Tibial nerve (tissue), 4 donors: Measurements from ENCODE around the gene PGBD4. TPM values are rescaled to one million over a fixed set of nuclear protein-coding genes. Genes with fewer than 3 reads are reported as not detected.
A peak's percentile ranks its signal among the peaks of the same experiment; 100 is the strongest.

ENCODE experiments used
- DNase-seq, 2 donors: peaks; one replicate each; pipeline ENCODE4 v3.0.0-alpha.2; 2019; ENCODE audit warnings: low spot score in 2 of 2
- H3K27ac ChIP-seq, 4 donors: fragments of 200-600 bp; sonication (generic) in 3 of 4; one replicate each; pipeline ENCODE4 v1.5.1; 2017 to 2019; ENCODE audit warnings: mild to moderate bottlenecking in 1 of 4
- H3K27me3 ChIP-seq, 2 donors: fragments of 200-600 bp; sonication (generic) in 1 of 2; one replicate each; pipeline versions ENCODE4 v1.5.1 to v1.6.0; 2017 to 2019
- H3K36me3 ChIP-seq, 3 donors: fragments of 200-600 bp; sonication (generic); one replicate each; pipeline ENCODE4 v1.5.1; 2018 to 2019
- H3K4me1 ChIP-seq, 4 donors: fragments of 200-600 bp; sonication (generic) in 3 of 4; one replicate each; pipeline ENCODE4 v1.5.1; 2017 to 2019
- H3K4me3 ChIP-seq, 4 donors: fragments of 200-600 bp; sonication (generic) in 3 of 4; one replicate each; pipeline ENCODE4 v1.5.1; 2017 to 2019; ENCODE audit warnings: mild to moderate bottlenecking in 1 of 4, moderate library complexity in 1 of 4
- H3K9me3 ChIP-seq, 4 donors: fragments of 200-600 bp; sonication (generic) in 3 of 4; one replicate each; pipeline ENCODE4 v1.5.1; 2017 to 2019
- EP300 ChIP-seq, 2 donors: sonication (generic); formaldehyde crosslinking; IDR thresholded peaks; one replicate each; pipeline ENCODE4 v1.6.1; 2017; ENCODE audit warnings: antibody characterized with exemption in 2 of 2, mild to moderate bottlenecking in 1 of 2
- POLR2A ChIP-seq, 2 donors: fragments of 450-650 bp; IDR thresholded peaks; one replicate each; pipeline ENCODE4 v1.6.1; 2017; ENCODE audit warnings: antibody characterized with exemption in 2 of 2, mild to moderate bottlenecking in 2 of 2, moderate library complexity in 2 of 2
- WGBS, 2 donors: methylation state at CpG; one replicate each; pipeline ENCODE4 v1.1.5; 2018; 5-methylcytosine and 5-hydroxymethylcytosine counted together
- total RNA-seq, 4 donors: library from RNA; depleted of rRNA; stranded (reverse); fragments of >200 nt; gene quantifications; one replicate each; pipeline ENCODE4 v1.1.0, GENCODE V29; 2016
- TF ChIP-seq, protein P1 (sequence below), 5 experiments: fragments of 200-600 bp in 3 of 5; fragments of 450-650 bp in 2 of 5; sonication (generic) in 3 of 5; IDR thresholded peaks; one replicate each; pipeline ENCODE4 v1.5.1; 2016 to 2019; ENCODE audit warnings: antibody characterized with exemption in 5 of 5, mild to moderate bottlenecking in 3 of 5, moderate library complexity in 2 of 5

PGBD4 gene
- total RNA-seq, 4 donors from 2014 or later = 0.90 to 2.9 (median 1.9) TPM

DNA sequence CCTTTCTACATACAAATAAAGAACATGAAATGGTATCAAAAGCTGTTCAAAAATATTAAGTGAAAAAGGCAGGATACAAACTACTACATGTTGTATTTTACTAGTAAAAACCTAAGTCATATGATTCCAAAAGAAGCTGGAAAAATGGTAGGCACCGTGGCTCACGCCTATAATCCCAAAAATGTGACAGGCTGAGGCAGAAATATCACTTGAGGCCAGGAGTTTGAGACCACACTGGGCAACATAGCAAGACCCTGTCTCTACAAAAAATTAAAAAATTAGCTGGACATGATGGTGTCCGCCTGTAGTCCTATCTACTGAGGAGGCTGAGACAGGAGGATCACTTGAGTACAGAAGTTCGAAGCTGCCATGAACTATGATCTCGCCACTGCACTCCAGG is 2.0 kb upstream of the PGBD4 start:
- Histone ChIP-seq H3K27me3 (no peaks in the 10 kb centered on the region), H3K4me3 (peak overlapping the region in 1 of 4 donors; percentile 83), H3K4me1 (peaks cover 0 to 42% (median 18%) of the 10 kb centered on the region in 4 donors), H3K36me3 (peaks cover 0 to 18% (median 0%) of the 10 kb centered on the region in 3 donors), H3K9me3 (no peaks in the 10 kb centered on the region), H3K27ac (no peak overlapping the region)
- WGBS, 2 donors = 92 to 96% methylated on average over 5 of the region's 5 CpGs
- TF ChIP-seq, protein P1, sequence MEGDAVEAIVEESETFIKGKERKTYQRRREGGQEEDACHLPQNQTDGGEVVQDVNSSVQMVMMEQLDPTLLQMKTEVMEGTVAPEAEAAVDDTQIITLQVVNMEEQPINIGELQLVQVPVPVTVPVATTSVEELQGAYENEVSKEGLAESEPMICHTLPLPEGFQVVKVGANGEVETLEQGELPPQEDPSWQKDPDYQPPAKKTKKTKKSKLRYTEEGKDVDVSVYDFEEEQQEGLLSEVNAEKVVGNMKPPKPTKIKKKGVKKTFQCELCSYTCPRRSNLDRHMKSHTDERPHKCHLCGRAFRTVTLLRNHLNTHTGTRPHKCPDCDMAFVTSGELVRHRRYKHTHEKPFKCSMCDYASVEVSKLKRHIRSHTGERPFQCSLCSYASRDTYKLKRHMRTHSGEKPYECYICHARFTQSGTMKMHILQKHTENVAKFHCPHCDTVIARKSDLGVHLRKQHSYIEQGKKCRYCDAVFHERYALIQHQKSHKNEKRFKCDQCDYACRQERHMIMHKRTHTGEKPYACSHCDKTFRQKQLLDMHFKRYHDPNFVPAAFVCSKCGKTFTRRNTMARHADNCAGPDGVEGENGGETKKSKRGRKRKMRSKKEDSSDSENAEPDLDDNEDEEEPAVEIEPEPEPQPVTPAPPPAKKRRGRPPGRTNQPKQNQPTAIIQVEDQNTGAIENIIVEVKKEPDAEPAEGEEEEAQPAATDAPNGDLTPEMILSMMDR (IDR thresholded peaks at IDR 0.05) = no peak
- TF ChIP-seq EP300 (IDR thresholded peaks at IDR 0.05) = no peak
- no peak for DNase-seq

DNA sequence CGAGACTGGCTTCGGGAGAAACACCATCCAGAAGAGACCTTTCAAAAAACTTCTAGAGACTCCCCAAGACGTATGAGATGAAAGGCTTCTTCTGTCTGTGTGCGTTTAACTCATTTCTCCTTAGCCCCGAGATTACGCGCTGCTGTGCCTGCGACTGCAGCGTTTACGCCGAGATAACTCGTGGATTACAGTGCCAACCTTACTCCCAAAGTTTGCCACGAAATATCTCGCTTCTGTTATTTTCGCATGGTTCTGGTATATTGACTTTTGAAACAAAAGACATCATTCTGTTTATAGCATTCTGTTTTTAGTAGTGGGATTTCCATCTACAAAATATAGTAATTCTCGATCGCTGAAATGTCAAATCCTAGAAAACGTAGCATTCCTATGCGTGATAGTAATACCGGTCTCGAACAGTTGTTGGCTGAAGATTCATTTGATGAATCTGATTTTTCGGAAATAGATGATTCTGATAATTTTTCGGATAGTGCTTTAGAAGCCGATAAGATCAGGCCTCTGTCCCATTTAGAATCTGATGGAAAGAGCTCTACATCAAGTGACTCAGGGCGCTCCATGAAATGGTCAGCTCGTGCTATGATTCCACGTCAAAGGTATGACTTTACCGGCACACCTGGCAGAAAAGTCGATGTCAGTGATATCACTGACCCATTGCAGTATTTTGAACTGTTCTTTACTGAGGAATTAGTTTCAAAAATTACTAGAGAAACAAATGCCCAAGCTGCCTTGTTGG is 467 bp downstream of the PGBD4 start:
- peak overlapping the region; percentile 53 to 90 (median 84) for H3K27ac ChIP-seq
- no peaks in the 10 kb centered on the region for H3K27me3 ChIP-seq
- no peaks in the 10 kb centered on the region for H3K9me3 ChIP-seq
- DNase-seq = no peak
- H3K36me3 ChIP-seq = peaks cover 0 to 5% (median 0%) of the 10 kb centered on the region in 3 donors
- peaks cover 0 to 42% (median 18%) of the 10 kb centered on the region in 4 donors for H3K4me1 ChIP-seq
- TF ChIP-seq POLR2A (IDR thresholded peaks at IDR 0.05) (no peak), EP300 (IDR thresholded peaks at IDR 0.05) (peak in 1 of 2 donors; percentile 30)
- H3K4me3 ChIP-seq = peak overlapping the region; percentile 44 to 83 (median 70)
- 24 to 26% methylated on average over 29 of the region's 29 CpGs for WGBS, 2 donors

DNA sequence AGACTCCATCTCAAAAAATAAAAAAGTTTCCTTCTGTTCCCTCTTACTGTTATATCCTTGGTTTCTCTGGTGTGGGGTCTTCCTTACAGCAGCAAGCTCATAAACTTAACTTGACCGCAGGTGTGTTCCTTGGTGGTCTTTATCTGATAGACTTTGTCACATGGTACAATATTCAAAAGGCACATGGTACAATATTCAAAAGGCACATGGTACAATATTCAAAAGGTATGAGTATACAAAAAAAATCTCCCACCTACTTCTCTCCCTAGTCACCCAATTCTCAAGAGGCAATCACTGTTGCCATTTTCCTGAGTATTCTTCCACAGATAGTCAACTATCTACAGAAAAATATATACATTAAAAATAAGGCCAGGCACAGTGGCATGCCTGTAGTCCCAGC is 4.5 kb downstream of the PGBD4 start:
- Histone ChIP-seq H3K4me3 (no peak overlapping the region), H3K27me3 (no peaks in the 10 kb centered on the region), H3K27ac (no peak overlapping the region), H3K4me1 (peaks cover 0 to 13% (median 6%) of the 10 kb centered on the region in 4 donors), H3K9me3 (no peaks in the 10 kb centered on the region), H3K36me3 (peaks cover 0 to 5% (median 0%) of the 10 kb centered on the region in 3 donors)
- 83 to 100% methylated on average over 1 of the region's 1 CpG for WGBS, 2 donors
- TF ChIP-seq, protein P1 (IDR thresholded peaks at IDR 0.05) = no peak
- TF ChIP-seq POLR2A (IDR thresholded peaks at IDR 0.05) (no peak), EP300 (IDR thresholded peaks at IDR 0.05) (no peak)
- DNase-seq = no peak

DNA sequence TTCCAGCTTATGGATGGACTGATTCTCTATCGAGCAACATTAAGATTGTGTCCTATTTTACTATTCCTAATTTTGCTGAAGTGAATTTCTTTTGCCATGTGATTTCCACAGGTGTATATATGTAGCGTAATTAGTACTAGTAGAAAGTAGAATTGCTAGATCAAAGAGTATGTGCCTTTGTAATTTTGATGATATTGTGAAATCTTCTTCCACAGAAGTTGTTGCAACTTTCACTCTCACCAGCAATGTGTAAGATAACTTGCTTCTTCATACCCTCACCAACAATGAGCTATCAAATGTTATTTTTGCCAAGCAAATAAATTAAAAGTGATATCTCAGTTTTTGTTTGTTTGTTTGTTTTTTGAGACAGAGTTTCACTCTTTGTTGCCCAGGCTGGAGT is 5.4 kb downstream of the PGBD4 start:
- peaks cover 0 to 5% (median 0%) of the 10 kb centered on the region in 3 donors for H3K36me3 ChIP-seq
- H3K27me3 ChIP-seq = no peaks in the 10 kb centered on the region
- 91 to 94% methylated on average over 2 of the region's 2 CpGs for WGBS, 2 donors
- TF ChIP-seq POLR2A (IDR thresholded peaks at IDR 0.05) = no peak
- no peak for TF ChIP-seq EP300 (IDR thresholded peaks at IDR 0.05)
- TF ChIP-seq, protein P1 (IDR thresholded peaks at IDR 0.05) = no peak
- H3K4me1 ChIP-seq = peaks cover 0 to 12% (median 6%) of the 10 kb centered on the region in 4 donors
- H3K4me3 ChIP-seq = no peak overlapping the region
- H3K9me3 ChIP-seq = no peaks in the 10 kb centered on the region
- DNase-seq = no peak
- H3K27ac ChIP-seq = no peak overlapping the region

DNA sequence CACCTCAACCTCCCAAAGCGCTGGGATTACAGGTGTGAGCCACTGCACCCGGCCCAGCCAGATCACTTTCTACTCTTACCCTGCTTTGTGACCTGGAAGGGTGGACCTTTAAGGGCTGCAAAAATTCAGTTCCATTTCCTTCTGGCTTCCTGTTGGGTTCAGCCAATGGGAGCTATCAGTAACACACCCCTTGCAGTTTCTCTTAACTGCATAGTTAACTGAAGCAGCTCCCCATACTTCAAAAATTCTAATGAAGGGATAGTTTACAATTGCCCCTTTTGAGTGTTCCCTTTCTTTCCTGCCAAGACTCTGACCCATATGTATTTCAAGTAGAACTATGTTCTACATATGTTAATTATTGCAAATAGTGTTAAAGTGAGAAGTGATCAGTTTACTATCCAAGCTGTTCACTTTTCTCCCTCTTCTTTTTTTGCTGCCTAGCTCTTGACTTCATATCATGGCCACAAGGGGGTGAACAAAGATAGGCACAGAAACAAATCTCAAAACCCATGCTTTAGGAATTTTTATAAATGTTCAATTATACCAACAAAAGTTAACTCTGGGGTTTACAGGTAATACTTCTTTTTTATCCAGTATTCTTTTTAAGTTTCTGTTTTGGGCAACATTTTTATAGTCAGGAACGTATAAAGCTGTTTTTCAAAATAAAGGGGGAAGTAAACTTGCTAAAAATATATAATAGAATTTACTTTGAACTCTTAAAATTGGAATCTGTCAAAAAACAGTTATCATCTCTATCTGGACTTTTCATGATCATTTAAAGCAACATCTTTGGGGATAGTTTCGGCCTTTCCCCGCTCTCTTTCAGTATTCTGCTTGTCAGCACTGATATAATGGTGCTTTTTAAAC is 8.1 kb downstream of the PGBD4 start:
- TF ChIP-seq, protein P1 (IDR thresholded peaks at IDR 0.05) = peak; percentile 26 to 58 (median 49)
- no peak for TF ChIP-seq POLR2A (IDR thresholded peaks at IDR 0.05)
- WGBS, 2 donors = 67 to 68% methylated on average over 5 of the region's 5 CpGs
- Histone ChIP-seq H3K27ac (no peak overlapping the region), H3K4me3 (no peak overlapping the region), H3K4me1 (peaks cover 0 to 3% (median 0%) of the 10 kb centered on the region in 4 donors), H3K27me3 (no peaks in the 10 kb centered on the region), H3K9me3 (no peaks in the 10 kb centered on the region), H3K36me3 (peaks cover 0 to under 1% (median 0%) of the 10 kb centered on the region in 3 donors)
- no peak for DNase-seq
